Colonic mucosa (tissue), 4 donors: ENCODE data around the gene FGFBP3. TPM values are rescaled to one million over a fixed set of nuclear protein-coding genes. Genes with fewer than 3 reads are reported as not detected.

Experiments
- DNase-seq: peaks from one replicate; pipeline ENCODE4 v3.0.0-alpha.2; 2020
- H3K27ac ChIP-seq: fragments of 200-600 bp; one replicate; pipeline ENCODE4 v1.8.0; 2021
- H3K27me3 ChIP-seq: fragments of 200-600 bp; one replicate; pipeline ENCODE4 v1.8.0; 2021
- H3K36me3 ChIP-seq: fragments of 200-600 bp; one replicate; pipeline ENCODE4 v1.8.0; 2021
- H3K4me1 ChIP-seq: fragments of 200-600 bp; one replicate; pipeline ENCODE4 v1.8.0; 2021; ENCODE audit warnings: mild to moderate bottlenecking
- H3K4me3 ChIP-seq: fragments of 200-600 bp; one replicate; pipeline ENCODE4 v1.8.0; 2021
- H3K9ac ChIP-seq, 2 donors: one replicate each; pipeline ENCODE4 v1.7.0; 2013; ENCODE audit warnings: control low read depth in 2 of 2, low read depth in 2 of 2, low read length in 2 of 2
- H3K9me3 ChIP-seq: fragments of 200-600 bp; one replicate; pipeline ENCODE4 v1.8.0; 2021
- CTCF ChIP-seq: fragments of 200-600 bp; IDR thresholded peaks from one replicate; pipeline ENCODE4 v1.8.0; 2022; ENCODE audit warnings: antibody characterized with exemption, mild to moderate bottlenecking
- intact Hi-C: fragments of 100-400 bp; cut with DNase I; formaldehyde crosslinking; loops from one replicate; pipeline ENCODE4 v1.14.1; 2022
- total RNA-seq, 2 donors: library from RNA; stranded (reverse); fragmentation: NEBNext Ultra II Directional in 1 of 2; extraction: Animal tissue kit (Norgen Biotek cat#: 25700) in 1 of 2; gene quantifications; one replicate each; pipeline ENCODE4 v1.2.1, GENCODE V29; 2021
- donor health status: healthy.
- donor health status: DM: no; HTN: no; CAD: no.
- donor health status: DM: no; HTN: no; CAD: no.

FGFBP3 gene
- total RNA-seq, 2 donors from 2014 or later, result 1.1 to 2.8 TPM

GRCh38 chr10:91931526-91932190 lies 22.4 kb upstream of the FGFBP3 start:
- no peak for DNase-seq
- intact Hi-C loops, result no loop called here
- Histone ChIP-seq H3K9me3 (no peaks in the 10 kb centered on the region), H3K27ac (no peak overlapping the region), H3K4me3 (no peak overlapping the region), H3K36me3 (peaks cover 5% of the 10 kb centered on the region), H3K27me3 (no peaks in the 10 kb centered on the region), H3K4me1 (no peaks in the 10 kb centered on the region), H3K9ac (no peak overlapping the region)
- no peak for TF ChIP-seq CTCF

GRCh38 chr10:91930939-91931338 lies 21.7 kb upstream of the FGFBP3 start:
- no peak for DNase-seq
- intact Hi-C loops, result no loop called here
- Histone ChIP-seq H3K36me3 (peaks cover 5% of the 10 kb centered on the region), H3K4me1 (no peaks in the 10 kb centered on the region), H3K27ac (no peak overlapping the region), H3K9me3 (no peaks in the 10 kb centered on the region), H3K9ac (no peak overlapping the region), H3K27me3 (no peaks in the 10 kb centered on the region), H3K4me3 (no peak overlapping the region)
- no peak for TF ChIP-seq CTCF

- H3K9me3 ChIP-seq, result no peaks in the 10 kb centered on the region
Observed at GRCh38 chr10:91925022-91925320, 15.7 kb upstream of the FGFBP3 start.

GRCh38 chr10:91924212-91925021 lies 15.1 kb upstream of the FGFBP3 start:
- Histone ChIP-seq H3K27ac (peak overlapping the region; percentile 90), H3K9me3 (no peaks in the 10 kb centered on the region), H3K4me3 (peak overlapping the region; percentile 91), H3K27me3 (no peaks in the 10 kb centered on the region), H3K36me3 (no peaks in the 10 kb centered on the region), H3K9ac (peak overlapping the region; percentile 91 to 95), H3K4me1 (peaks cover 7% of the 10 kb centered on the region)
- no peak for TF ChIP-seq CTCF
- intact Hi-C loops, result no loop called here
- no peak for DNase-seq

More at GRCh38 chr10:91925022-91925320, 15.7 kb upstream of the FGFBP3 start:
- TF ChIP-seq CTCF, result no peak
- H3K27me3 ChIP-seq, result no peaks in the 10 kb centered on the region
- H3K9ac ChIP-seq, result peak overlapping the region; percentile 1 to 28
- no peak for DNase-seq
- no peak overlapping the region for H3K27ac ChIP-seq
- peak overlapping the region; percentile 91 for H3K4me3 ChIP-seq
- H3K4me1 ChIP-seq, result peaks cover 7% of the 10 kb centered on the region
- intact Hi-C loops, result no loop called here
- no peaks in the 10 kb centered on the region for H3K36me3 ChIP-seq

GRCh38 chr10:91923371-91924211 lies 14.3 kb upstream of the FGFBP3 start, which contains the start of gene BTAF1:
Gene BTAF1, plus strand, starts transcription at chr10:91923770. Its CDS starts 307 bp downstream, at chr10:91924077.
- no peaks in the 10 kb centered on the region for H3K36me3 ChIP-seq
- peak within 1 kb of the TSS; percentile 90 for H3K27ac ChIP-seq
- no peak for TF ChIP-seq CTCF
- no peaks in the 10 kb centered on the region for H3K27me3 ChIP-seq
- intact Hi-C loops, result no loop called here
- H3K9me3 ChIP-seq, result no peaks in the 10 kb centered on the region
- peak within 1 kb of the TSS; percentile 91 for H3K4me3 ChIP-seq
- peak; percentile 94 for DNase-seq
- H3K9ac ChIP-seq, result peak within 1 kb of the TSS; percentile 91 to 95
- H3K4me1 ChIP-seq, result peaks cover 7% of the 10 kb centered on the region
